Measurements from ENCODE around the gene ZSWIM5.
"Not testable (repeated sequence)": the region's sequence is repeated elsewhere in the genome, so short reads cannot be mapped to it uniquely, and the experiment has no call there.

DNA sequence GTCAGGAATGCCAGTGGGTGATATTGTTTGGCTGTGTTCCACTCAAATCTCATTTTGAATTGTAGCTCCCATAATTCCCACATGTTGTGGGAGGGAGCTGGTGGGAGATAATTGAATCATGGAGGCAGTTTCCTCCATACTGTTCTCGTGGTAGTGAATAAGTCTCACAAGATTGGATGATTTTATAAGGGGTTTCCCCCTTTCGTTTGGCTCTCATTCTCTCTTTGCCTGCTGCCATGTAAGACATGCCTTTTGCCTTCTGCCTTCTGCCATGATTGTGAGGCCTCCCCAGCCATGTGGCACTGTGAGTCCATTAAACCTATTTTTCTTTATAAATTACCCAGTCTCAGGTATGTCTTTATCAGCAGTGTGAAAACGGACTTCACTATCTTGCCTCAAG lies 40.0 kb upstream of the ZSWIM5 start:
- TF ChIP-seq, protein P1, sequence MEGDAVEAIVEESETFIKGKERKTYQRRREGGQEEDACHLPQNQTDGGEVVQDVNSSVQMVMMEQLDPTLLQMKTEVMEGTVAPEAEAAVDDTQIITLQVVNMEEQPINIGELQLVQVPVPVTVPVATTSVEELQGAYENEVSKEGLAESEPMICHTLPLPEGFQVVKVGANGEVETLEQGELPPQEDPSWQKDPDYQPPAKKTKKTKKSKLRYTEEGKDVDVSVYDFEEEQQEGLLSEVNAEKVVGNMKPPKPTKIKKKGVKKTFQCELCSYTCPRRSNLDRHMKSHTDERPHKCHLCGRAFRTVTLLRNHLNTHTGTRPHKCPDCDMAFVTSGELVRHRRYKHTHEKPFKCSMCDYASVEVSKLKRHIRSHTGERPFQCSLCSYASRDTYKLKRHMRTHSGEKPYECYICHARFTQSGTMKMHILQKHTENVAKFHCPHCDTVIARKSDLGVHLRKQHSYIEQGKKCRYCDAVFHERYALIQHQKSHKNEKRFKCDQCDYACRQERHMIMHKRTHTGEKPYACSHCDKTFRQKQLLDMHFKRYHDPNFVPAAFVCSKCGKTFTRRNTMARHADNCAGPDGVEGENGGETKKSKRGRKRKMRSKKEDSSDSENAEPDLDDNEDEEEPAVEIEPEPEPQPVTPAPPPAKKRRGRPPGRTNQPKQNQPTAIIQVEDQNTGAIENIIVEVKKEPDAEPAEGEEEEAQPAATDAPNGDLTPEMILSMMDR (IDR thresholded peaks at IDR 0.05): not testable (repeated sequence)
- TF ChIP-seq POLR2A (IDR thresholded peaks at IDR 0.05): not testable (repeated sequence)
